Trophoblast cell (in vitro differentiated cells and primary cell): ENCODE measurements around the gene DNM3.

Experiments
- DNase-seq, 2 donors: peaks; one replicate each; pipeline ENCODE4 v3.0.0-alpha.2; 2016
- H2AFZ ChIP-seq: 2 replicates; pipeline ENCODE4 v1.6.1; 2013; ENCODE audit warnings: low read length, moderate library complexity, mild to moderate bottlenecking; ENCODE audit not compliant: insufficient read depth, poor library complexity
- H2AK5ac ChIP-seq: 2 replicates; pipeline ENCODE4 v1.6.1; 2013; ENCODE audit warnings: mild to moderate bottlenecking, low read length
- H2BK120ac ChIP-seq: 2 replicates; pipeline ENCODE4 v1.6.1; 2013; ENCODE audit warnings: low read length, mild to moderate bottlenecking, moderate library complexity; ENCODE audit not compliant: insufficient read depth, poor library complexity
- H2BK12ac ChIP-seq: 2 replicates; pipeline ENCODE4 v1.6.1; 2013; ENCODE audit warnings: mild to moderate bottlenecking, low read length, moderate library complexity
- H2BK5ac ChIP-seq: 2 replicates; pipeline ENCODE4 v1.6.1; 2013; ENCODE audit warnings: low read length, low read depth, moderate library complexity, mild to moderate bottlenecking; ENCODE audit not compliant: poor library complexity
- H3K14ac ChIP-seq: 2 replicates; pipeline ENCODE4 v1.6.1; 2013; ENCODE audit warnings: mild to moderate bottlenecking, low read length
- H3K18ac ChIP-seq: 2 replicates; pipeline ENCODE4 v1.6.1; 2013; ENCODE audit warnings: mild to moderate bottlenecking, low read length
- H3K23ac ChIP-seq: 2 replicates; pipeline ENCODE4 v1.6.1; 2013; ENCODE audit warnings: low read length
- H3K27ac ChIP-seq: 2 replicates; pipeline ENCODE4 v1.5.1; 2013; ENCODE audit warnings: low read depth, mild to moderate bottlenecking, inconsistent platforms, low read length, moderate library complexity
- H3K27me3 ChIP-seq: 2 replicates; pipeline ENCODE4 v1.6.1; 2013; ENCODE audit warnings: inconsistent platforms, mild to moderate bottlenecking, low read length, moderate library complexity; ENCODE audit not compliant: insufficient read depth
- H3K36me3 ChIP-seq, 2 experiments: 1 replicate in 1 of 2; 2 replicates in 1 of 2; pipeline ENCODE4 v1.6.1; 2013; ENCODE audit warnings: low read length in 2 of 2, mild to moderate bottlenecking in 2 of 2, moderate library complexity in 1 of 2; ENCODE audit not compliant: insufficient read depth in 2 of 2, control insufficient read depth in 1 of 2
- H3K4ac ChIP-seq: 2 replicates; pipeline ENCODE4 v1.6.1; 2013; ENCODE audit warnings: low read depth, mild to moderate bottlenecking, low read length, moderate library complexity
- H3K4me1 ChIP-seq, 2 experiments: 1 replicate in 1 of 2; 2 replicates in 1 of 2; pipeline ENCODE4 v1.6.1; 2013; ENCODE audit warnings: low read length in 2 of 2, mild to moderate bottlenecking in 2 of 2, moderate library complexity in 1 of 2; ENCODE audit not compliant: insufficient read depth in 2 of 2, control insufficient read depth in 1 of 2
- H3K4me2 ChIP-seq: 2 replicates; pipeline ENCODE4 v1.6.1; 2013; ENCODE audit warnings: inconsistent platforms, mild to moderate bottlenecking, low read length, moderate library complexity
- H3K4me3 ChIP-seq: 2 replicates; pipeline ENCODE4 v1.5.1; 2013; ENCODE audit warnings: mild to moderate bottlenecking, low read depth, low read length, inconsistent platforms
- H3K79me1 ChIP-seq: one replicate; pipeline ENCODE4 v1.6.1; 2013; ENCODE audit warnings: low read length
- H3K79me2 ChIP-seq: 2 replicates; pipeline ENCODE4 v1.6.1; 2013; ENCODE audit warnings: low read length, mild to moderate bottlenecking; ENCODE audit not compliant: control insufficient read depth, insufficient read depth, poor library complexity
- H3K9ac ChIP-seq: 2 replicates; pipeline ENCODE4 v1.6.1; 2013; ENCODE audit warnings: mild to moderate bottlenecking, low read length
- H3K9me3 ChIP-seq: 2 replicates; pipeline ENCODE4 v1.6.1; 2013; ENCODE audit warnings: low read depth, mild to moderate bottlenecking, control low read depth, inconsistent platforms, low read length; ENCODE audit not compliant: insufficient read depth
- H4K12ac ChIP-seq: 2 replicates; pipeline ENCODE4 v1.6.1; 2013; ENCODE audit warnings: low read depth, mild to moderate bottlenecking, low read length, moderate library complexity
- H4K8ac ChIP-seq: 2 replicates; pipeline ENCODE4 v1.6.1; 2013; ENCODE audit warnings: low read depth, mild to moderate bottlenecking, low read length, moderate library complexity
- H4K91ac ChIP-seq: one replicate; pipeline ENCODE4 v1.6.1; 2013; ENCODE audit warnings: low read depth, mild to moderate bottlenecking, low read length, moderate library complexity
- WGBS: extraction: QIAGEN DNeasy Blood & Tissue Kit; methylation state at CpG from one replicate; pipeline ENCODE4 v1.1.7; 2013; ENCODE audit warnings: missing lambda C conversion rate; ENCODE audit not compliant: insufficient read length, insufficient coverage; ENCODE audit errors: extremely low coverage; 5-methylcytosine and 5-hydroxymethylcytosine counted together

DNM3 gene

GRCh38 chr1:172453153-172453545 is 611.9 kb downstream of the DNM3 start:
- Histone ChIP-seq H2AK5ac (peak overlapping the region; percentile 25), H3K4ac (peak overlapping the region; percentile 53), H3K4me1 (peaks cover 25 to 31% of the 10 kb centered on the region in 2 experiments), H3K79me2 (peaks cover 2% of the 10 kb centered on the region), H3K79me1 (peaks cover 41% of the 10 kb centered on the region), H3K14ac (peak overlapping the region; percentile 71), H3K18ac (peak overlapping the region; percentile 60), H3K23ac (no peak overlapping the region), H2BK120ac (peak overlapping the region; percentile 79), H2BK5ac (peak overlapping the region; percentile 84), H4K8ac (peak overlapping the region; percentile 52), H4K91ac (peak overlapping the region; percentile 94), H3K4me2 (peak overlapping the region; percentile 35), H2AFZ (no peak overlapping the region), H3K27me3 (no peaks in the 10 kb centered on the region), H3K9ac (no peak overlapping the region), H2BK12ac (peak overlapping the region; percentile 58), H4K12ac (peak overlapping the region; percentile 3), H3K27ac (peak overlapping the region; percentile 98), H3K4me3 (no peak overlapping the region), H3K9me3 (no peaks in the 10 kb centered on the region), H3K36me3 (peaks cover 0 to 3% of the 10 kb centered on the region in 2 experiments)
- WGBS: no CpG with 5 or more reads among the region's 6 CpGs
- DNase-seq: no peak

- Histone ChIP-seq H3K36me3 (peaks cover 0 to 3% of the 10 kb centered on the region in 2 experiments), H3K4me1 (peaks cover 23 to 31% of the 10 kb centered on the region in 2 experiments), H3K4me2 (no peak overlapping the region), H3K14ac (no peak overlapping the region), H3K4me3 (no peak overlapping the region), H3K23ac (no peak overlapping the region), H2BK120ac (peak overlapping the region; percentile 33), H3K18ac (no peak overlapping the region), H3K27ac (peak overlapping the region; percentile 59), H3K79me1 (peaks cover 39% of the 10 kb centered on the region), H4K8ac (no peak overlapping the region), H2BK5ac (no peak overlapping the region), H2BK12ac (peak overlapping the region; percentile 60), H2AFZ (no peak overlapping the region), H4K12ac (no peak overlapping the region), H3K9me3 (no peaks in the 10 kb centered on the region), H3K4ac (peak overlapping the region; percentile 24), H2AK5ac (no peak overlapping the region), H3K9ac (no peak overlapping the region), H4K91ac (peak overlapping the region; percentile 63), H3K27me3 (no peaks in the 10 kb centered on the region), H3K79me2 (peaks cover 2% of the 10 kb centered on the region)
- no peak for DNase-seq
- no CpG with 5 or more reads among the region's 1 CpG for WGBS
Observed at GRCh38 chr1:172453607-172454006, 612.3 kb downstream of the DNM3 start.

DNA sequence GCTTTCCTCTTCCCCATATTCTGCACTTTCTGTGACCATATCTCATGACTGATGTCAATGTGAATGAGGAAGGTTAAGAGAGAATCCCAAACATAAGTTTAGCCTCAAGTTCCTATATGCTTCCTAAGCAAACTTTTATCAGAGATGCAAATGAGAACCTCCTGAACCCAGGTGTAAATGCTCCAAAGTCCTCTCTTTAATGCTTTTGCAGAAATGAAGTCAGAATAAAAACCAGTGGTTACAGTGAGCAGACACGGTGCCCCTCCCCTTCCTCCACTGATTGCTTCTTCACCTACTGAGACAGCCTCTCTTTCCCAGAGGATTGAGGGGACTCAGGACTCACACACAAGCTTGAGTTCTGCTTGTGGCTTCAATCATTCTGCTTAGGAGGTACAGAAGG is 614.2 kb downstream of the DNM3 start:
- no CpG with 5 or more reads among the region's 1 CpG for WGBS
- Histone ChIP-seq H3K18ac (no peak overlapping the region), H3K27ac (no peak overlapping the region), H2AFZ (no peak overlapping the region), H4K12ac (no peak overlapping the region), H2AK5ac (peak overlapping the region; percentile 65), H3K23ac (no peak overlapping the region), H3K27me3 (no peaks in the 10 kb centered on the region), H2BK12ac (peak overlapping the region; percentile 51), H3K79me2 (no peaks in the 10 kb centered on the region), H3K4me1 (peaks cover 7 to 14% of the 10 kb centered on the region in 2 experiments), H3K14ac (no peak overlapping the region), H3K79me1 (peaks cover 22% of the 10 kb centered on the region), H3K4ac (no peak overlapping the region), H3K36me3 (peaks cover 0 to 3% of the 10 kb centered on the region in 2 experiments), H3K9me3 (no peaks in the 10 kb centered on the region), H2BK5ac (no peak overlapping the region), H3K4me2 (no peak overlapping the region), H4K8ac (no peak overlapping the region), H3K9ac (no peak overlapping the region), H2BK120ac (no peak overlapping the region), H3K4me3 (no peak overlapping the region), H4K91ac (peak overlapping the region; percentile 58)
- no peak for DNase-seq

DNA sequence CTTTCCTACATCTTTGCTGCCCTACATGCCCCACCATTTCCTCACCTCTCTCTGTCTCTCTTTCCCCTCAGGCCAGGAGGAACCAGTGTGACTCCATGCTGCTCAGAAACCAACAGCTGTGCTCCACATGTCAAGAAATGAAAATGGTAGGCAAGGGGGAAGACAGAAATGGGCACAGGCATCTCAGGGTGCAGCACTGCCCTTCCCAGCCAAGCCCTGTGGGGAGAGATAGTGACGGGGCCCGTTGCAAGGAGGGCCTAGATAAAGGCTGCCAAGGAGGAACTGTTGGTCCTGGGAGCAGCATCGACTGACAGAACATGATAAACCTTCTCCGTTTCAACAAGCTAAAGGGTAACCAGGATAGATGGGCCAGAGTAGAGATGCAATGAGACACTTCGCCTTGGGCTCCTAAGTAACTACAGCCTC is 615.1 kb downstream of the DNM3 start:
- no peak overlapping the region for H2BK5ac ChIP-seq
- no peak overlapping the region for H3K27ac ChIP-seq
- WGBS: no CpG with 5 or more reads among the region's 5 CpGs
- no peak overlapping the region for H3K14ac ChIP-seq
- H2BK12ac ChIP-seq: no peak overlapping the region
- H3K9me3 ChIP-seq: no peaks in the 10 kb centered on the region
- H3K23ac ChIP-seq: no peak overlapping the region
- peak overlapping the region; percentile 12 for H2AK5ac ChIP-seq
- H3K4me2 ChIP-seq: no peak overlapping the region
- no peak overlapping the region for H4K91ac ChIP-seq
- peaks cover 18% of the 10 kb centered on the region for H3K79me1 ChIP-seq
- peaks cover 0 to 3% of the 10 kb centered on the region in 2 experiments for H3K36me3 ChIP-seq
- no peak overlapping the region for H2BK120ac ChIP-seq
- H3K9ac ChIP-seq: no peak overlapping the region
- no peaks in the 10 kb centered on the region for H3K79me2 ChIP-seq
- H2AFZ ChIP-seq: no peak overlapping the region
- H3K27me3 ChIP-seq: no peaks in the 10 kb centered on the region
- no peak overlapping the region for H3K4me3 ChIP-seq
- H3K18ac ChIP-seq: no peak overlapping the region
- H4K12ac ChIP-seq: no peak overlapping the region
- peaks cover 3 to 11% of the 10 kb centered on the region in 2 experiments for H3K4me1 ChIP-seq
- DNase-seq: no peak
- no peak overlapping the region for H4K8ac ChIP-seq
- H3K4ac ChIP-seq: no peak overlapping the region
